HG03064 (cell line): ENCODE data around the gene YAP1.
"Not testable (repeated sequence)": the region's sequence is repeated elsewhere in the genome, so short reads cannot be mapped to it uniquely, and the experiment has no call there.

Experiments used
- ATAC-seq: cut with Tn5 transposase; IDR thresholded peaks from one replicate; pipeline ENCODE4 v1.9.1; 2021; ENCODE audit warnings: low read depth; ENCODE audit not compliant: unreplicated experiment

The YAP1 gene

DNA sequence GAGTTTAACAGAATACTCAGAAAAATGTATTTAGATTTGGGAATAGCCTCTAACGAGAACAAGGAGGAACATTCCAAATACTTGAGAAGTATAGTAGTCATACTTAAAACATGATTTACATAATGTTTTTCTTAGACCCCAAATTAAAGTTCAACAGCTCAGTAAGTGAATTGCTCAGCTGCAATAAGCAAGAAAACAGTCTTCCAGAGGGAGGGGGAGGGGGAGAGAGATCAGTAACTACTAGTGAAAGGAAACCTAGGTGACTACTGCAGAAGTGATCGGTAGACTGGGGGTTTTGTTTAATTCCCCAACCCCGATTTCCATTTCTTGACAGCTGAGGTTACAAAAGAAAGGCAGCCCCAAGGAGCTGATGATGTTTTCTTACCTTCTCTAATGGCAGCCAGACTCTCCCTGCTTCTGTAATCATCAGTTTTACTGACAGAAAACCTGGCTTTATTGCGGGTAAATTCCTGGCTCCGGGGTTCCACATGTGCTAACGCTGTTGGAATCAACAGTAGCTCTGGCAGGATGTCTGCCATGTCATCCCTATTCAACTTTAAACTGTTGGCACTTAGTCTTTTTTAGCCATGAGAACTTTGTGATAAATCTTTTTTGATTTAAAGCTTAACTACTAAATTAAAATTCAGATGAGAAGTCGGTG is 124.7 kb downstream of the YAP1 start:
- ATAC-seq, result no peak

DNA sequence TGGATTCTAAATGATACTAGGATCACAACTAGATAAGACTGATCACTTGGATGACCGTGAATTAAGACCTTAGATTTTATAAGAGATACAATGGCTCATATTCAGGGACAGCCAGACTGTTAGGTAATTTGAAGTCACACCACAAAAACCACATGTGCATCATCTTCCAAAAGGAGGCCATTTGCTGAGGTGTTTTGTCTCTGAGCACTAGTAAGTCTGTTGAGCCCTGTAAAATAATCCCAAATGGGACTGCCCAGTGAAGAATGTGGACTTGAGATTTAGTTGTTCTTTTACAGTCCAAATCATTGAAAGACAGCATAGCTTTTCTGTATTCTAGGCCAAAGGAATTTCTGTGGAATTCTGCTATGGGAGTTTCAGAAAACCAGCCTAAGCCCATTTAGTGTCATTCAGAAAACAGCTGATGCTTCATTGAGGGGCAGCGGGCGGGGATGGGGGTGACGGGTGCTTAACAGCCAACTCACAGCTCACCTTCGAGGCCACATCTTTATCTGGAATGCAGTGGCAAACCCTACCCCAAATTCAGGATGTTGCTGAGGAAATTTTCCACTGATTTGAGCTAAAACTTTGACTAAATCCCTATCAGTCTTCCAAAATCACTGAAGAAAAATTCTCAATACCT is 127.0 kb downstream of the YAP1 start:
- no peak for ATAC-seq

GRCh38 chr11:102238391-102238821 is 128.2 kb downstream of the YAP1 start:
- ATAC-seq, result no peak

GRCh38 chr11:102239448-102239847 is 129.2 kb downstream of the YAP1 start:
- no peak for ATAC-seq

DNA sequence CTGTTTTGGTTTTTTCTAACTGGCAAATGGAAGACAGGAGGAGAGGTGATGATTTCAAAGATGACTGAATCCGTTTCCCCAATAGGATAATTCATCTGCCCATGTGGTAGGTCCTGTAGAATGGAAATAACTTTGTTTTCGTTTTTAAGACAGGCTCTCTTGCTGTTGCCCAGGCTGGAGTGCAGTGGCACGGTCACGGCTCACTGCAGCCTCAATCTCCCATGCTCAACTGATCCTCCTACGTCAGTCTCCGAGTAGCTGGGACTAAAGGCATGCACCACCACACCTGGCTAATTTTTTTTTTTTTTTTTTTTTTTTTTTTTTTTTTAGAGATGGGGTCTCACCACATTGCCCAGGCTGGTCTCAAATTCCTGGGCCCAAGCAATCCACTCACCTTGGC is 129.7 kb downstream of the YAP1 start:
- no peak for ATAC-seq

- no peak for ATAC-seq
Observed at GRCh38 chr11:102240502-102240901, 130.3 kb downstream of the YAP1 start.

- no peak for ATAC-seq
Observed at GRCh38 chr11:102241026-102241425, 130.8 kb downstream of the YAP1 start.

DNA sequence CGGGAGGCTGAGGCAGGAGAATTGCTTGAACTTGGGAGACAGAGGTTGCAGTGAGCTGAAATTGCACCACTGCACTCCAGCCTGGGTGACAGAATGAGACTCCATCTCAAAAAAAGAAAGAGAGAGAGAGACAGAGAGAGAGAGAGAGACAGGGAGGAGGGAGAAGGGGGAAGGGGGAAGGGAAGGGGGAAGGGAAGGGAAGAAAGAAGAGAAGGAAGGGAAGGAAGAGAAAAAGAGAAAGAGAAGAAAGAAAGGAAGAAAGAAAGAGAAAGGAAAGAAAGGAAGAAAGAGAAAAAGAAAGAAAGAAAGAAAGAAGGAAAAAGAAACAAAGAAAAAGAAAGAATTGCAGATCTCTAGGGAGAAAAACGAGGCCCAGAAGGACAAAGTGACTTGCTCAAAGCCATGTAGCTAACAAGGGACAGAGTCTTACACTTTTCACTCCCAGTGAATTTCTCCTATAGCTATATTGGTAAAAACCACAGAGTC is 133.2 kb downstream of the YAP1 start:
- ATAC-seq, result no peak

DNA sequence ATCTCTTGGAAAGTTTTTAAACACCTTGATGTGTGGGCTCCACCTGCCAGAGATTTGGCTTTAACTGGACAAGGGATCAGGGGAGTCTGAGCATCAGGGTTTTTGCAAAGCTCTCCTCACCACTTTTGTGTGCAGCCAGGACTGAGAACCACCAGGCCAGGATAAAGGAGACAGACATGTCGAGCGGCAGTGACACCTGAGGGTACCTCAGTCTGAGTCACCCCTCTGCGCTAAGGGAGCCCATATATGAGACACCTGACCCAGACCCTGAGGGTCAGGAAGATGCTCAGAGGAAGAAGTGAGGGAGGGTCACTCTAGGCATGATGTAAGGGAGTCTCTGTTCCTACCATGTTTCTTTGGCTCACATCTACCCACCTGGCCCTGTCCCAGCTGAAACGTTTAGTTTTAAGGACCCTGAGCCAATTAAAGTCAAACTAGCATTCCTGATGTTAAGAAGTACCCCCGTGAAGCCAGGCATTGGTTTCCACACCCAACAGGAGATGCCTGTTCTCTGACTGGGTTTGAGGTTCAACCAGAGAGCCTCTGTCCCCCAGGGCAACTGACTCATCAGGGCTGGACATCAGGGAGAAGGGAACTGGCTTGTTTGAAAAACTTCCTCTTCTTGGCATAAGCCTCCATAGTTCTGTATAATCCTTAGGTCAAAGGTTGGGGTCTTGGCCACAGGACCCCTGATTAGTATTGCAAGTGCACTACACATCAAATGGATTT is 134.6 kb downstream of the YAP1 start:
- no peak for ATAC-seq

DNA sequence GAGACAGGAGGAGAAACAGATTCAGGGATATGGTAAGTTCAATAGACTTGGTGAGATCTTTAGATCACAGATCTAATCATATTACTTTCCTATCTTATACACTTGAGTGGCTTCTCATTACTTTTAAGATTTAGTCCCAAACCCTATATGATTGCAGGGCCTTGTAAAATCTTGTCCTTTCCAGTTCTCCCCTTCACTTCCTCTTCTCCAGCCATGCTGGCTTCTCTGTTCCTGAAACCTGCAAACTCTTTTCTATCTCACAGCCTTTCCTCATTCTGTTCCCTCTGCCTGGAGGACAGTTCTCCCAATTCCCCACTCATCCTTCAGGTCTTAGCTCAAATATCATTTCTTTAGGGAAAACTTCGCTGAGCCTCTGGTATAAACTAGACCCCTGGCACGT is 141.2 kb downstream of the YAP1 start:
- ATAC-seq, result no peak

DNA sequence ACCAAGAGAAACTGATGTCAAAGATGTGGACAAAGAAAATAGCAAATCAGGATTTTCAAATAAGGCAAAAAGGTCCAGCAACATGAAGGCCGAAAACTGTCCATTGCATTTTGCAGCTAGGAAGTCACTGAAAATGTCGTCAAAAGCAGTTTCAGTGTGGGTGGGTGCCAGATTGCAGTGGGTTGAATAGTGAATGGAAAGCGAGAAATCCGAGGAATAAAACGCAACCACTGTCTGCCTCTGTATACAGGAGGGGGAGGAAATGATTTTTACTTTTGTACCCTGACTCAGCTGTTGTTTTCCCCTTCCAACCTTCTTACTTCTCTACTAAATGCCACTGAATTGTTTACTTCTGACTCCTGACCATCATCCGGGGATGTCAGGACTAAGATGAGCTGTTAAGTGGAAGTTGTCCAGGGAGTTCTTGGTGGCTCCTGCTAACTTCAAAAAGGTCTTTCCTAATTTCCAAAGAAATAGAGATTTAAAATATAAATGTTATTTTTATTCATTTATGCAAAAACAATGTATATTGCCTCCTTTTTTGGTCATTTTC is 142.2 kb downstream of the YAP1 start:
- no peak for ATAC-seq

DNA sequence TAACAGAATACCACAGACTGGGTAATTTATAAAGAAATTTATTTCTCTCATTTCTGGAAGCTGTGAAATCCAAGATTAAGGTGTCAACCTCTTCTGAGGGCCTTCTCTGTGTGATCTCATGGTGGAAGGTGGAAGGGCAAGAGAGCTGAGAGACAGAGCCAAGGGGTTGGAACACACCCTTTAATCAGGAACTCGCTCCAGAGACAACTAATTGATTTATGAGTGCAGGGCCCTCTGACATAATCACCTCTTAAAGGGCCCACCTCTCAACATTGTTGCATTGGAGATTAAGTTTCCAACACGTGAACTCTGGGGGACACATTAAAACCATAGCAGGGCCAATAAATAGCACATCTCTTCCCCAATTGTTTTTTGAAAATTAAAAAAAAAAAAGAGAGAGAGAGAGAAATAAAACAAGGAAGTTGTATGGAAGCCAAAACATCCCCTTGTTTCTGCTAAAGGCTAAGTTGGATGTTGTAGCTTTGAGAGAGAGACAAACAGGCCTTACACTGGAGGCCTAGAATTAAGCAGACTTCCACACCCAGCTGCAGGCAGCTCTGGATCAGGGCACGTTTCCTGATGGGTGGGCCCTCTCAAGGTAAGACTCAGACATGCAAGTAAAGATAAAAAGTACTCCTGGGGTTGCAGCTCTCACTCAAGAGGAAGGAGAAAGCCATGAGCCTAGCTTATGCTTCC is 142.9 kb downstream of the YAP1 start:
- ATAC-seq, result no peak

GRCh38 chr11:102254047-102254446 is 143.8 kb downstream of the YAP1 start:
- ATAC-seq, result no peak

DNA sequence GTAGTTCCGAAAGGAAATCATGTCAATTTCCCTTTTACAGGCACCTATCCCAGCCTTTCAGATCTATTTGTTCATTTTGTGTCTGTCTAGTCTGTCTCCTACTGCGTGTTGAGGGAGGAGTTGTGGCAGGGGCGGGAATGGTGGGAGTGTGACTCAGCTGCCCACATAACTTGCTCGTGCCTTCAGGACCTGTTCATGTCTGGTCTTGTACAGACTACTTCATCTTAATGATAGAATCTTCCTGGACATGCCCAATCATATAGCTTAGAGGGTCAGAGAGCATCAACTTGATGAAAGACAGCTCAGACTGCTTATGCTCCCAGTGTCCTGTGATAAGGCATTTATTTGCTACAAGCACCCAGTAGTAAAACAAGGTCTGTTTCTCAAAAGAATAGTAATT is 146.0 kb downstream of the YAP1 start:
- no peak for ATAC-seq

DNA sequence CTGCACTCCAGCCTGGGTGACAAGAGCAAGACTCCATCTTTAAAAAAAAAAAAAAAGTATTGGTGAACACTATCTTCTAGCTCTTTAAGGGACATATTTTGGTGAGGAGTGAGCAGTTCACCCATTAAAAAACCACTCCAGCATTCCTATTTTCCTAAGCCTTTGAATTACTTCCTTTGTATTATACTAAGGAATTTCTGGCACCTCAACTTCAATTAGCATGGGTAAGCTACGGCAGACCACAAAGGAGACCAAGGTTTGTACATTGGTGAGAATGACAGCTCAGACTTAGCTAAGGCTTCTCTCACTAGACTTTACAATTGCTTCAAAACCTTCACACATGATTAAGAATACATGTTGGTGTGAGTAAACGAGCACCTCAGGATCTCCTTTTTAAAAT is 150.0 kb downstream of the YAP1 start:
- ATAC-seq, result no peak

- no peak for ATAC-seq
Observed at GRCh38 chr11:102263379-102264003, 153.2 kb downstream of the YAP1 start.

- ATAC-seq, result not testable (repeated sequence)
Observed at GRCh38 chr11:102264704-102265103, 154.5 kb downstream of the YAP1 start.

- ATAC-seq, result no peak
Observed at GRCh38 chr11:102266099-102266498, 155.9 kb downstream of the YAP1 start.

DNA sequence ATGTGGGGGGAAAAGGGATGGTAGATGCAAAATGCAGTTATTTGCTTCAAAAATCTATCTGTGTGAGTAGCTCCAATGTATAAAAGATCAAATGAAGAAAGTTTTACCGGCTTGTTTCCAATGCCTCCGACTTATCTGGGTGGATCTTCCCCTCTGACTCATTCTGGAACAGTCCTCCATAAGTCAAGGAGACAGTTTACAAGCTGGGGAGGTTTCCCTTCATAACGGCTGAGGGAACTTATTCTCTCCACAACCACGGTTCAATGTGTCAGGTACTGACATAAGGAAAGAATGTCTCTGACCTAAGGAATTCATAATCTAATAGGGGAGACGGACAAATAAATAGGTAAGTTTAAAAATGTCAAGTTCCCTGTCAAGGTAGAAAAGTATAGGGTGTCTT is 157.4 kb downstream of the YAP1 start:
- ATAC-seq, result no peak
